ENCODE measurements around the gene ARHGAP35.

DNA sequence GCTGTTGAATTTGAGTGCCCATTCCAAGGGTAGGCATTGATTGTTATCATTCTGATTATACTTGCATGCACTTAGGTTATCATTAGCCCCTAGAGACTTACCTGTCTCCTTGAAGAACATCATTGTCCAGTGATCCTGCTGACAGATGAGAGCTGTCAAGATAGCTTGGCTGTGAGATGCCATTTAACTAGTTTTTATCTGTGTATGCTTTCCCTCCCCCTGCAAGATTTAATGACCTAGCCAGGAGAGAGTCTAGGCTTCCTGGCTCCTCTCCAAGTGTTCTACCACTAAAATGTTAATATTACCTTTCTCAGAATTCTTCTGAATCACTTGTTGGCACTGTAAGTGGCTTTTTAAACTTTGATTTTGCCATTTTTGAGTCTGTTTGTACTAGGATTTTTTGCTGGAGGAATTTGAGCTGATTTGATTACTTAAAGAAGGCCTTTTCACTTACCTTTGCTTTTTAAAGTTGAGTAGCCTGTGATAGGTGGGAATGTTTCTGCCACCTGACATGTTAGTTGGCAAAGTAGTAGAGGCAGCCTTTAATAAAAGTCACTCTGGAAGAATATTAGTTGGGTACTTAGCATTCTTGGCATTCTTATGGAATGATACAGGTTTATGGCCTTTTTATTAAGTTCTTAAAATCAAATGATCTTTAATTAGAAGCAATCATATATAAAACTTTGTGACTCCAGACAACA, 41.1 kb downstream of the ARHGAP35 start:
- TF ChIP-seq CTCF (IDR thresholded peaks at IDR 0.05): no peak
- no peak for TF ChIP-seq ZFX (IDR thresholded peaks at IDR 0.05; ENCODE audit: borderline replicate concordance)
